ENCODE results near the gene TMEM107. TPM values are rescaled to one million over a fixed set of nuclear protein-coding genes. Genes with fewer than 3 reads are reported as not detected.

The TMEM107 gene
- total and polyA plus RNA-seq, 10 of the 15 experiments (the other 5 are each of a cell fraction or from before 2014, with no cell fraction given): 7.9 to 38.7 (median 22.9) TPM

- FAIRE-seq: peak; percentile 100
- H3K79me2 ChIP-seq (ENCODE audit: control insufficient read depth, insufficient read depth, low read length): peaks cover 18% of the 10 kb centered on the region
- ChIA-PET SMC1A (ENCODE audit: uncharacterized antibody, unreplicated experiment) (interaction anchor here (0.7 to 5.1 kb wide), 14 partner anchors 11 to 139 kb away, joined by 3 to 42 read pairs (median 6); partner anchors contain the start of genes ALOXE3, AURKB, CTC1 and HES7), RAD21 (ENCODE audit: unreplicated experiment) (interaction anchor here (0.5 to 4.1 kb wide), 24 partner anchors 11 to 1713 kb away, joined by 3 to 33 read pairs (median 4); partner anchors contain the start of genes ALOXE3, AURKB, CTC1 and HES7), POLR2A (interaction anchor here (0.6 to 7.5 kb wide), 25 partner anchors 11 to 709 kb away, joined by 3 to 71 read pairs (median 6); partner anchors contain the start of genes ALOXE3, AURKB, BORCS6 and RANGRF), CTCF (interaction anchor here (0.5 to 5.3 kb wide), 15 partner anchors 11 to 141 kb away, joined by 3 to 46 read pairs (median 6); partner anchors contain the start of gene HES7)
- peak overlapping the region; percentile 99 for H3K4me2 ChIP-seq (ENCODE audit: control insufficient read depth, insufficient read depth)
- H4K20me1 ChIP-seq (ENCODE audit: control insufficient read depth, insufficient read depth): no peaks in the 10 kb centered on the region
- no peaks in the 10 kb centered on the region for H3K9me3 ChIP-seq (replicated peaks; ENCODE audit: control insufficient read depth, insufficient read depth, low read length)
- H2AFZ ChIP-seq (ENCODE audit: control insufficient read depth, low read depth, low read length): peak overlapping the region; percentile 75
- intact Hi-C loops (cut with micrococcal nuclease; ENCODE audit: unreplicated experiment) (loop anchor here (1.0 kb wide), 2 partner anchors 17 to 36 kb away; no protein-coding TSS in a partner anchor), in situ Hi-C loops (cut with MboI) (no loop called here)
- no TSS peak for BruUV-seq (replicated peaks)
- H3K27me3 ChIP-seq (replicated peaks in 1 of 2; ENCODE audit: control insufficient read depth in 2 of 2, insufficient read depth in 2 of 2, low read length in 1 of 2): no peaks in the 10 kb centered on the region
- peak; percentile 83 for ATAC-seq
- H3K36me3 ChIP-seq (ENCODE audit: control insufficient read depth in 2 of 2, insufficient read depth in 2 of 2, low read length in 1 of 2): peaks cover 0 to 4% of the 10 kb centered on the region in 2 experiments; a peak in 1 of 4 replicates
- peak overlapping the region; percentile 86 for H3K9ac ChIP-seq (ENCODE audit: control insufficient read depth, insufficient read depth, low read length)
- H3K4me3 ChIP-seq: peak overlapping the region; percentile 86
- under 1% methylated on average over 59 of the region's 59 CpGs for WGBS (ENCODE audit: insufficient coverage, insufficient replicate concordance, low lambda C conversion rate, missing lambda C conversion rate)
- peaks cover 21% of the 10 kb centered on the region for H3K4me1 ChIP-seq (ENCODE audit: control insufficient read depth, insufficient read depth, low read length)
- DNase-seq (ENCODE audit: low read depth, low spot score): peak; percentile 100
- peak overlapping the region; percentile 94 for H3K27ac ChIP-seq (ENCODE audit: control insufficient read depth, insufficient read depth)
- TF ChIP-seq E4F1 (IDR thresholded peaks at IDR 0.05; ENCODE audit: borderline replicate concordance, partially characterized antibody) (peak; percentile 69), MTA2 (IDR thresholded peaks at IDR 0.05; ENCODE audit: low read depth) (no peak), USF2 (IDR thresholded peaks at IDR 0.05; ENCODE audit: borderline replicate concordance, low read depth, low read length) (peak; percentile 19; the same call in 1 of the 2 replicates), NR2C2 (IDR thresholded peaks at IDR 0.05; ENCODE audit: borderline replicate concordance, control insufficient read depth, insufficient read length, low read depth) (no peak), CHD4 (IDR thresholded peaks at IDR 0.05) (no peak), BCL11A (IDR thresholded peaks at IDR 0.05; ENCODE audit: low read depth, low read length) (no peak), EED (IDR thresholded peaks at IDR 0.05; ENCODE audit: low read depth) (no peak), MEF2B (IDR thresholded peaks at IDR 0.05; ENCODE audit: partially characterized antibody, poor library complexity, severe bottlenecking) (peak; percentile 100), KLF5 (IDR thresholded peaks at IDR 0.05; ENCODE audit: partially characterized antibody) (peak; percentile 94), SUZ12 (IDR thresholded peaks at IDR 0.05; ENCODE audit: unreplicated experiment) (no peak), ZNF687 (IDR thresholded peaks at IDR 0.05) (peak; percentile 86), NFIC (IDR thresholded peaks at IDR 0.05; ENCODE audit: low read depth, low read length) (no peak), TCF7 (IDR thresholded peaks at IDR 0.05; ENCODE audit: borderline replicate concordance) (no peak), SREBF2 (IDR thresholded peaks at IDR 0.05; ENCODE audit: low read length) (no peak), RELA (IDR thresholded peaks at IDR 0.05; ENCODE audit: borderline replicate concordance, partially characterized antibody) (peak; percentile 69)
These were observed 19.8 kb downstream of the TMEM107 start for GRCh38 chr17:8156246-8156992.
